Measurements from ENCODE around the gene CHPF2.

DNA sequence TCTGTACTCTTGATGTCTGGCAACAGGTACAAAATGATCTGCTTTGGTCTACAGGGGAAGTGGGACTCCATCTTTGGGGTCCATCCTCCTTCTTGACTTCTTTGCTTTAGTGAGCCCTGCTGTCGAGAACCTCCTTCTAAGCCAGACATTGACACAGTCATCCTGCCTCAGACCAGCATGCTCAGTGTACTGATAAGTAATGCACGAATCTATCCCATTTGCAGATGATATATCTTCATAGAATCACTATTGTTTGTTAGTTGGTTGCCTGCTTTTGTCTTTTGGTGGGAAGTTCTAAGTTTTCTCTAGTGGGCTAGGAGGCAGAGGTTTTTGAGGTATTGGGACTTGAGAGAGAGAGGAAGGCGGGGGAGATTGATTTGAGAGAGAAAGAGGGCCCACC, 30.9 kb upstream of the CHPF2 start:
- TF ChIP-seq, protein P1, sequence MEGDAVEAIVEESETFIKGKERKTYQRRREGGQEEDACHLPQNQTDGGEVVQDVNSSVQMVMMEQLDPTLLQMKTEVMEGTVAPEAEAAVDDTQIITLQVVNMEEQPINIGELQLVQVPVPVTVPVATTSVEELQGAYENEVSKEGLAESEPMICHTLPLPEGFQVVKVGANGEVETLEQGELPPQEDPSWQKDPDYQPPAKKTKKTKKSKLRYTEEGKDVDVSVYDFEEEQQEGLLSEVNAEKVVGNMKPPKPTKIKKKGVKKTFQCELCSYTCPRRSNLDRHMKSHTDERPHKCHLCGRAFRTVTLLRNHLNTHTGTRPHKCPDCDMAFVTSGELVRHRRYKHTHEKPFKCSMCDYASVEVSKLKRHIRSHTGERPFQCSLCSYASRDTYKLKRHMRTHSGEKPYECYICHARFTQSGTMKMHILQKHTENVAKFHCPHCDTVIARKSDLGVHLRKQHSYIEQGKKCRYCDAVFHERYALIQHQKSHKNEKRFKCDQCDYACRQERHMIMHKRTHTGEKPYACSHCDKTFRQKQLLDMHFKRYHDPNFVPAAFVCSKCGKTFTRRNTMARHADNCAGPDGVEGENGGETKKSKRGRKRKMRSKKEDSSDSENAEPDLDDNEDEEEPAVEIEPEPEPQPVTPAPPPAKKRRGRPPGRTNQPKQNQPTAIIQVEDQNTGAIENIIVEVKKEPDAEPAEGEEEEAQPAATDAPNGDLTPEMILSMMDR (IDR thresholded peaks at IDR 0.05; ENCODE audit: insufficient read depth, low read depth, low read length): no peak
- no peak for TF ChIP-seq EZH2 (IDR thresholded peaks at IDR 0.05; ENCODE audit: insufficient read depth, low read length)
